IPS-20b (cell line): ENCODE measurements around the gene GCC1.
A peak's percentile ranks its signal among the peaks of the same experiment; 100 is the strongest.

ENCODE experiments used
- H3K27ac ChIP-seq: one replicate; pipeline ENCODE4 v1.5.1; 2013; ENCODE audit warnings: low read length
- H3K27me3 ChIP-seq: 2 replicates; pipeline ENCODE4 v1.6.1; 2013; ENCODE audit warnings: mild to moderate bottlenecking, low read length, inconsistent platforms; ENCODE audit not compliant: insufficient read depth
- H3K36me3 ChIP-seq: 2 replicates; pipeline ENCODE4 v1.6.1; 2013; ENCODE audit warnings: low read depth, mild to moderate bottlenecking, inconsistent platforms, low read length, moderate library complexity; ENCODE audit not compliant: insufficient read depth
- H3K4me1 ChIP-seq: 2 replicates; pipeline ENCODE4 v1.6.1; 2013; ENCODE audit warnings: mild to moderate bottlenecking, control low read depth, inconsistent platforms, low read length, moderate library complexity; ENCODE audit not compliant: insufficient read depth
- H3K4me3 ChIP-seq: 2 replicates; pipeline ENCODE4 v1.5.1; 2013; ENCODE audit warnings: mild to moderate bottlenecking, low read length, inconsistent platforms
- H3K9ac ChIP-seq: 2 replicates; pipeline ENCODE4 v1.6.1; 2013; ENCODE audit warnings: low read depth, mild to moderate bottlenecking, inconsistent platforms, low read length, moderate library complexity
- H3K9me3 ChIP-seq: 2 replicates; pipeline ENCODE4 v1.6.1; 2013; ENCODE audit warnings: mild to moderate bottlenecking, low read depth, low read length, inconsistent platforms; ENCODE audit not compliant: insufficient read depth

GCC1 gene

GRCh38 chr7:127585044-127585953 lies at the start of gene GCC1:
GCC1 (minus strand) TSS chr7:127585596; CDS start chr7:127585182, 414 bp downstream.
- Histone ChIP-seq H3K4me3 (peak within 1 kb of the TSS; percentile 90), H3K27ac (no peak within 1 kb of the TSS), H3K9me3 (no peaks in the 10 kb centered on the region), H3K9ac (peak within 1 kb of the TSS; percentile 80), H3K27me3 (peaks cover 24% of the 10 kb centered on the region), H3K4me1 (peaks cover 14% of the 10 kb centered on the region), H3K36me3 (peaks cover 36% of the 10 kb centered on the region)

GRCh38 chr7:127632276-127632910 lies 47.0 kb upstream of the GCC1 start:
- no peak overlapping the region for H3K4me3 ChIP-seq
- H3K27ac ChIP-seq, result no peak overlapping the region
- 0 out of 2 replicates have a peak, but pooled peaks cover 2% of the 10 kb centered on the region for H3K4me1 ChIP-seq
- H3K36me3 ChIP-seq, result no peaks in the 10 kb centered on the region
- H3K9me3 ChIP-seq, result no peaks in the 10 kb centered on the region
- H3K9ac ChIP-seq, result no peak overlapping the region
- peaks cover 9% of the 10 kb centered on the region; the same call in 1 of the 2 replicates for H3K27me3 ChIP-seq

- Histone ChIP-seq H3K9me3 (no peaks in the 10 kb centered on the region), H3K4me3 (peak overlapping the region; percentile 46), H3K27me3 (peaks cover 9% of the 10 kb centered on the region; the same call in 1 of the 2 replicates), H3K9ac (no peak overlapping the region), H3K4me1 (0 out of 2 replicates have a peak, but pooled peaks cover 2% of the 10 kb centered on the region), H3K36me3 (no peaks in the 10 kb centered on the region), H3K27ac (no peak overlapping the region)
These were observed 44.0 kb upstream of the GCC1 start for GRCh38 chr7:127629268-127629854.

GRCh38 chr7:127628445-127628844 lies 43.0 kb upstream of the GCC1 start:
- no peaks in the 10 kb centered on the region for H3K36me3 ChIP-seq
- no peak overlapping the region for H3K4me3 ChIP-seq
- 0 out of 2 replicates have a peak, but pooled peaks cover 2% of the 10 kb centered on the region for H3K4me1 ChIP-seq
- H3K9me3 ChIP-seq, result no peaks in the 10 kb centered on the region
- peaks cover 9% of the 10 kb centered on the region; the same call in 1 of the 2 replicates for H3K27me3 ChIP-seq
- no peak overlapping the region for H3K27ac ChIP-seq
- H3K9ac ChIP-seq, result no peak overlapping the region

- H3K9ac ChIP-seq, result no peak overlapping the region
- no peak overlapping the region for H3K27ac ChIP-seq
- H3K9me3 ChIP-seq, result no peaks in the 10 kb centered on the region
- 0 out of 2 replicates have a peak, but pooled peaks cover 2% of the 10 kb centered on the region for H3K4me1 ChIP-seq
- H3K27me3 ChIP-seq, result peaks cover 26% of the 10 kb centered on the region
- H3K4me3 ChIP-seq, result no peak overlapping the region
- no peaks in the 10 kb centered on the region for H3K36me3 ChIP-seq
These were observed 39.9 kb upstream of the GCC1 start for GRCh38 chr7:127625331-127625730.

- Histone ChIP-seq H3K4me1 (no peaks in the 10 kb centered on the region), H3K36me3 (no peaks in the 10 kb centered on the region), H3K9me3 (no peaks in the 10 kb centered on the region), H3K9ac (peak overlapping the region; percentile 50; the same call in 1 of the 2 replicates), H3K4me3 (peak overlapping the region; percentile 77), H3K27ac (no peak overlapping the region), H3K27me3 (peaks cover 74% of the 10 kb centered on the region)
These were observed 35.2 kb upstream of the GCC1 start for GRCh38 chr7:127620406-127621233.

GRCh38 chr7:127619681-127620405 lies 34.4 kb upstream of the GCC1 start:
- Histone ChIP-seq H3K4me3 (peak overlapping the region; percentile 77), H3K27ac (no peak overlapping the region), H3K9me3 (no peaks in the 10 kb centered on the region), H3K27me3 (peaks cover 80% of the 10 kb centered on the region), H3K36me3 (no peaks in the 10 kb centered on the region), H3K4me1 (no peaks in the 10 kb centered on the region), H3K9ac (no peak overlapping the region)

GRCh38 chr7:127618775-127619174 lies 33.4 kb upstream of the GCC1 start:
- no peaks in the 10 kb centered on the region for H3K9me3 ChIP-seq
- H3K27me3 ChIP-seq, result peaks cover 91% of the 10 kb centered on the region
- no peak overlapping the region for H3K27ac ChIP-seq
- no peaks in the 10 kb centered on the region for H3K4me1 ChIP-seq
- no peaks in the 10 kb centered on the region for H3K36me3 ChIP-seq
- H3K9ac ChIP-seq, result no peak overlapping the region
- H3K4me3 ChIP-seq, result no peak overlapping the region

- H3K9me3 ChIP-seq, result no peaks in the 10 kb centered on the region
These were observed 32.6 kb upstream of the GCC1 start, which contains the start of gene PAX4 for GRCh38 chr7:127618042-127618441. PAX4 (minus strand) TSS chr7:127618142; CDS start chr7:127615928, 2,214 bp downstream.

GRCh38 chr7:127616724-127617123 lies 31.3 kb upstream of the GCC1 start:
- Histone ChIP-seq H3K27ac (no peak overlapping the region), H3K9ac (no peak overlapping the region), H3K9me3 (no peaks in the 10 kb centered on the region), H3K36me3 (no peaks in the 10 kb centered on the region), H3K27me3 (peaks cover 83% of the 10 kb centered on the region), H3K4me1 (no peaks in the 10 kb centered on the region), H3K4me3 (no peak overlapping the region)

More at GRCh38 chr7:127618042-127618441, 32.6 kb upstream of the GCC1 start, which contains the start of gene PAX4:
- Histone ChIP-seq H3K36me3 (no peaks in the 10 kb centered on the region), H3K27me3 (peaks cover 93% of the 10 kb centered on the region), H3K27ac (no peak within 1 kb of the TSS), H3K4me3 (no peak within 1 kb of the TSS), H3K4me1 (no peaks in the 10 kb centered on the region), H3K9ac (no peak within 1 kb of the TSS)
